Activated T-helper 17 cell treated with anti-CD3 and anti-CD28 coated beads, Interleukin-2, amount 50 U/mL, for 72 hours (primary cell): Measurements from ENCODE around the gene NEK7. TPM values are rescaled to one million over a fixed set of nuclear protein-coding genes. Genes with fewer than 3 reads are reported as not detected.
"Not testable (repeated sequence)": the region's sequence is repeated elsewhere in the genome, so short reads cannot be mapped to it uniquely, and the experiment has no call there.

Experiments used
- ATAC-seq: fragments of 150-1000 bp; cut with Tn5 transposase; replicated peaks from 2 replicates; pipeline ENCODE4 v1.10.0; 2021; ENCODE audit warnings: mild to moderate bottlenecking, moderate library complexity
- H3K27ac Mint-ChIP-seq: one replicate; pipeline ENCODE4 v1.8.0; 2022; ENCODE audit warnings: mixed read lengths
- H3K27me3 Mint-ChIP-seq: one replicate; pipeline ENCODE4 v1.8.0; 2022; ENCODE audit warnings: mixed read lengths
- H3K36me3 Mint-ChIP-seq: one replicate; pipeline ENCODE4 v1.8.0; 2022; ENCODE audit warnings: low read depth, mild to moderate bottlenecking, mixed read lengths
- H3K4me1 Mint-ChIP-seq: one replicate; pipeline ENCODE4 v1.8.0; 2022; ENCODE audit warnings: mixed read lengths
- H3K4me3 Mint-ChIP-seq: one replicate; pipeline ENCODE4 v1.8.0; 2022; ENCODE audit warnings: mild to moderate bottlenecking, mixed read lengths
- H3K9me3 Mint-ChIP-seq: one replicate; pipeline ENCODE4 v1.8.0; 2022; ENCODE audit warnings: mixed read lengths
- total RNA-seq, 2 donors: library from RNA; stranded (reverse); gene quantifications; one replicate each; pipeline ENCODE4 v1.2.3, GENCODE V29; 2022

Gene NEK7
- total RNA-seq, 2 donors from 2014 or later = 64.3 to 76.9 TPM

DNA sequence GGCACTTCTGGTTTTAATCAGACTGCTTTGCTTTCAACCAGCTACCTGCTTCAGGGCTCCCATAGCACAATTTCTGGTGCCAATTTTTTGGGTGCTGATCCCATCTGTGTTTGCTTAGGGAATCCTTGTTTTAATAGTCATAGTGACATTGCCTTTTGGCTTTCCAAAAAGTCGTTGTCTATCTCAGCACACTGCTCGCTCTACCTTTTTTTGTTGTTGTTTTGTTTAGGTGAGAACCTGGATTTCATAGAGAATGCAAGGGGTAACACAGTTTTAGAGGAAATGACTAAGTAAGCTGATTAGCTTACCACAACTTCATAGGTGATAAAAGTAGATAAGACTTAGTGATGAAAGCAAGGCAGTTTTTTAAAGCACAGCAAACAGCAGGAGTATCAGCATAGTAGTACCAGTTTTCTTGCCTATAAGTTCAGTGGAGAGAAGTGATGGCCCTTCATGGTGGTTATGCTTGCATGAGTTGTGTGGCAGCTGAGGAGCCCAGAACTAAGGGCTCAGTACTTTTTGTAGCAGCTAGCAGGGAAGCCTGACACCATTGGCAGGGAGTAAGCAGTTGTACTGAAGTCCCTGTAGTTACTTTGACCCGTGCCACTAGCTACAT, 31.3 kb downstream of the NEK7 start:
- H3K9me3 Mint-ChIP-seq = no peaks in the 10 kb centered on the region
- peak overlapping the region; percentile 68 for H3K4me3 Mint-ChIP-seq
- H3K27me3 Mint-ChIP-seq = no peaks in the 10 kb centered on the region
- H3K27ac Mint-ChIP-seq = peak overlapping the region; percentile 9
- H3K36me3 Mint-ChIP-seq = no peaks in the 10 kb centered on the region
- peaks cover 37% of the 10 kb centered on the region for H3K4me1 Mint-ChIP-seq
- ATAC-seq = peak; percentile 83

GRCh38 chr1:198191117-198191516, 34.3 kb downstream of the NEK7 start:
- Mint-ChIP-seq H3K27ac (peak overlapping the region; percentile 60), H3K4me3 (peak overlapping the region; percentile 68), H3K4me1 (peaks cover 47% of the 10 kb centered on the region), H3K9me3 (no peaks in the 10 kb centered on the region), H3K36me3 (no peaks in the 10 kb centered on the region), H3K27me3 (no peaks in the 10 kb centered on the region)
- no peak for ATAC-seq

GRCh38 chr1:198193871-198194270, 37.1 kb downstream of the NEK7 start:
- H3K27me3 Mint-ChIP-seq, H3K36me3 Mint-ChIP-seq, H3K9me3 Mint-ChIP-seq, ATAC-seq: not testable (repeated sequence)
- H3K27ac Mint-ChIP-seq = peak overlapping the region; percentile 12
- H3K4me1 Mint-ChIP-seq = peaks cover 52% of the 10 kb centered on the region
- H3K4me3 Mint-ChIP-seq = peak overlapping the region; percentile 68

DNA sequence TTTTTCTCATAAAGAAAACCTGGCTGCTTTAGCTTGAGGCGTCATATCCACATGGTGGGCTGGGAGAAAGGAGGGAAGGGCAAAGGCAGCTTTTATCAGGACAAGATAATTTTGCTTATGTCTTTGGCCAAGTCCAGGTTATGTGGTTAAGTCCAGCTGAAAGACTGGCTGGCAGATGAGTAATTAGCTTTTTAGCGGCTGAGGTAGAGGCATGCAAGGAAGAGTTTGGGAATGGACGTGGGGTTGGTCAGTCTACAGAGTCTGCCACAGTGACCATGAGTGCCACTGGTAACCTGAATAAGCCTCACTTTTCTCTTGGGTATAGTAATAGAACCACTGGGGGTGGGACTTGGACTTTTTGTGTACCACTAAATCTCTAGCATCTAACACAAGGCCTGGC, 39.8 kb downstream of the NEK7 start:
- no peaks in the 10 kb centered on the region for H3K9me3 Mint-ChIP-seq
- no peak overlapping the region for H3K4me3 Mint-ChIP-seq
- H3K4me1 Mint-ChIP-seq = peaks cover 52% of the 10 kb centered on the region
- H3K27ac Mint-ChIP-seq = no peak overlapping the region
- no peak for ATAC-seq
- no peaks in the 10 kb centered on the region for H3K27me3 Mint-ChIP-seq
- H3K36me3 Mint-ChIP-seq = no peaks in the 10 kb centered on the region

DNA sequence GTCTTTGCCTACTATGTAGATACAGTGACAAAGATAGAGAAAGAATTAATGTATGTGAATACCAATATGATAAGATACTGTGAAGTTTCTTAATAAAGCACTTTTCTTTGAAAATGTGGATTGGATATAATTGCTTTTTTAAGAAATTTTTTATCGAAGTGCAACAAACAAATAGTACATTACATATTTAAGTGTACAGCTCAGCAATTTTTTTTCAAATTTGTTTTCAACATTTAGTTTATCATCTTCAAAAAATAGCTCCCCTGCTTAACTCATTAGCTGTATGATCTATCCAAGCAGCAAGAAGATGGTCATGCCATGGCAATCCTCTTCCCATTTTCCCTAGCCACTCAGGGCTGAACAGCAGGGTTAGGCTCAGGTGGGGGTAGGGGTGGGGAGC, 40.5 kb downstream of the NEK7 start:
- Mint-ChIP-seq H3K27me3 (no peaks in the 10 kb centered on the region), H3K27ac (no peak overlapping the region), H3K4me1 (peaks cover 51% of the 10 kb centered on the region), H3K4me3 (no peak overlapping the region), H3K9me3 (no peaks in the 10 kb centered on the region), H3K36me3 (peaks cover 2% of the 10 kb centered on the region)
- no peak for ATAC-seq

GRCh38 chr1:198199105-198199504, 42.3 kb downstream of the NEK7 start:
- H3K9me3 Mint-ChIP-seq = no peaks in the 10 kb centered on the region

DNA sequence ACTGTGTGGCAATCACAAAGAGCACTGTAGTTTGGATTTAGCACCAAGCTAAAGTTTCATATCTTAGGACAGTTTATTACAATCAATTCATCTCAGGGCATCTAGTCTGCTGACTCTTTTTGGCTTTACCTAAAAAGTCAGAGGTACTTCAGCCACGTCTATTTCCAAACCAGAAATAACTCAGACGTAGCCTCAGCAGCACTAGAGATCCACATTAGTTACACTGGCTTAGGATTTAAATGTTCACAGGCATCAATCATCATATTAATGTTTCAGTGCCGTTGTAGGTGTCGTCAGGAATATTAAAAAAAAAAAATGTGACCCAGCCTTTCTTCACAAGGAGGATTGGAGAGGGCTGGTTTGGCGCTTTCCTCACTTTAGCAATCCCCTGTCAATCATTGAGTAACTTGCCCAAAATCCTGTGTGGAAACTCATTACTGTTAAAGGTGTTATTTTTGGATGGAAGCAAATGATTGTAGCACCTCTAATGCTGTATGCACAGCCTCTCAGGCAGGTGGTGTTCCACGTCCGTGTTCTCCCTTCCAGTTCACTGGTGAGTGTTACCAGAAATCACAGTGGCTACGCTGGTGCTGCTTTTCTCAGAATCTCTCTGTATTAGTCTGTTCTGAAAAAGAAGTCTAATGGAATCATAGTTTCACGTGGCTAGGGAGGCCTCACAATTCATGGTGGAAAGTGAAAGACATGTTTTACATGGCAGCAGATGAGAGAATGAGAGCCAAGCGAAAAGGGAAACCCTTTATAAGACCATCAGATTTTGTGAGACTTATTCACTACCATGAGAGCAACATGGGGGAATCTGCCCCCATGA, 45.4 kb downstream of the NEK7 start:
- Mint-ChIP-seq H3K4me3 (peak overlapping the region; percentile 80), H3K27ac (peak overlapping the region; percentile 87), H3K9me3 (no peaks in the 10 kb centered on the region), H3K27me3 (no peaks in the 10 kb centered on the region), H3K36me3 (peaks cover 14% of the 10 kb centered on the region), H3K4me1 (peaks cover 46% of the 10 kb centered on the region)
- peak; percentile 96 for ATAC-seq

More at GRCh38 chr1:198199105-198199504, 42.3 kb downstream of the NEK7 start:
- Mint-ChIP-seq H3K4me3 (peak overlapping the region; percentile 0), H3K27me3 (no peaks in the 10 kb centered on the region), H3K36me3 (peaks cover 14% of the 10 kb centered on the region), H3K4me1 (peaks cover 52% of the 10 kb centered on the region), H3K27ac (no peak overlapping the region)
- ATAC-seq = peak; percentile 10

DNA sequence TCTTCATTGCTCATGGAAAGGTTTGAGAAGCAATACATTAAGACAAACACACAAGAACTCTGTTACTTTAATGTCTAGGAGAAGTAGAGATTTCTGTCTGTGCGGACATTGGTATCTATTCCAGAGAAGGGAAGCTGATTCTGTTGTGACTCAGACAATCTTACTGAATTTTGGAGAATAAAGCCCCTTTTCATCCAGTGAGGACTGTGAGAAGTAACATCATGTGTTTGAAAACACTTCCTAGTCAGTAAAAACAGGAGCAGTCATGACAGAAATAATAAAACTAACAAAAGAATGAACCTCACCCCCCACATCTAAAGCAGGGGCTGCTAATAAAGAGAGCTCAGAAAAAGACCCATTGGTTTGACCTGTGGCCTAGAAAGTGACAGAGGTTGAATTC, 46.6 kb downstream of the NEK7 start:
- peak overlapping the region; percentile 87 for H3K27ac Mint-ChIP-seq
- peaks cover 14% of the 10 kb centered on the region for H3K36me3 Mint-ChIP-seq
- no peaks in the 10 kb centered on the region for H3K27me3 Mint-ChIP-seq
- peaks cover 46% of the 10 kb centered on the region for H3K4me1 Mint-ChIP-seq
- ATAC-seq = no peak
- H3K9me3 Mint-ChIP-seq = no peaks in the 10 kb centered on the region
- H3K4me3 Mint-ChIP-seq = peak overlapping the region; percentile 80

DNA sequence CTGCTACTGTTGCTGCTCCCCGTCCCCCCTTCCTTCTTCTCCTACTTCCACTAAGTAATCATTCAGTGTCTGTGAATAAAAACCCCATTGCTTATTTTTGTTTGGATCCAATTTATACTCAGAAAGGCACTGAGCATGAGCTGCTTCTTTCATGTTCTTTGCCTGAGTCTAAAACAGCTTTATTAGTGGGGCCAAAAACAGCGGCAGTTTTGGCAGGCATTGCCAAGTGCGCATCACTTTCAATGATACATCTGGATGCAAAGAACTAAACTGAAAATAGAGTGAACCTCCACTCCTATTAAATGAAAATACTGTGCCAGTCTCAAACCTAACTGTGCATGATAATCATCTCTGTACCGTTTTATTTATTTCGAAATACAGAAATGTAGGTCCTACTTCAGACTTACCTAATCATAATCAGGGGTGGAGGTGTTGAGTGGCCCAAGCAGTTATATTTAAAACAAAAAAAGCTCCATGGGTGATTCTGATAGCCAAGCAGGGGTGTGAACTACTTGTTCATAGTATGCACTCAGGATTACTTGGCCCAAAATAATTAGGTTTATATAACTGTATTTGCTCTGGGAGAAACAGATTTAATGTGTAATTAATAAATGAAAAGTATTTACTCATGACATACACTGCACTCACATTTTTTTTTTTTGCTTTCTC, 48.4 kb downstream of the NEK7 start:
- Mint-ChIP-seq H3K4me3 (peak overlapping the region; percentile 36), H3K27ac (peak overlapping the region; percentile 56), H3K4me1 (peaks cover 41% of the 10 kb centered on the region), H3K27me3 (no peaks in the 10 kb centered on the region), H3K9me3 (no peaks in the 10 kb centered on the region), H3K36me3 (peaks cover 14% of the 10 kb centered on the region)
- ATAC-seq = no peak

DNA sequence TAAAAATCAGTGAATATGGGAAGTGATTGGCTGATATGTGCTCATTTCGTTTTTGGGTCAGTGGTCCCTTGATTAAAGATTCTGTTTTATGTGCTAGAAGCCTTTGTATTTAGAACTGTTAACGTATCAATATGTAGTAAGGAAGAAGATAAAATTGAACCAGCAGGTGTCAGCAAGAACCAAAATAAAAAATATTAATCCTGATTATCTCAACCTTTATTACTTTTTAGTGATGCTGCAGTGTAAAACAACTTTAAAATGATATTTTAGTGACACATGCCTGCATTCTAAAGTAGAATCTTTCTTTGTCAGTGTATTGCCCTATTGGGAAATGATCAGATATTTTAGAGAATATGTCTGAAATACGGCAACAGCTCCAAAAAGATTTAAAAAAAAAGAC, 49.5 kb downstream of the NEK7 start:
- Mint-ChIP-seq H3K4me3 (no peak overlapping the region), H3K4me1 (peaks cover 34% of the 10 kb centered on the region), H3K27ac (no peak overlapping the region), H3K9me3 (no peaks in the 10 kb centered on the region), H3K27me3 (no peaks in the 10 kb centered on the region), H3K36me3 (peaks cover 16% of the 10 kb centered on the region)
- no peak for ATAC-seq

- H3K27ac Mint-ChIP-seq = no peak overlapping the region
- no peaks in the 10 kb centered on the region for H3K27me3 Mint-ChIP-seq
- peaks cover 17% of the 10 kb centered on the region for H3K36me3 Mint-ChIP-seq
- peaks cover 16% of the 10 kb centered on the region for H3K4me1 Mint-ChIP-seq
- no peak overlapping the region for H3K4me3 Mint-ChIP-seq
- H3K9me3 Mint-ChIP-seq = peaks cover 5% of the 10 kb centered on the region
- ATAC-seq = no peak
These were observed 54.9 kb downstream of the NEK7 start for GRCh38 chr1:198211696-198212095.

- H3K9me3 Mint-ChIP-seq = peaks cover 5% of the 10 kb centered on the region
- peak overlapping the region; percentile 49 for H3K27ac Mint-ChIP-seq
- peaks cover 16% of the 10 kb centered on the region for H3K4me1 Mint-ChIP-seq
- no peak for ATAC-seq
- no peaks in the 10 kb centered on the region for H3K27me3 Mint-ChIP-seq
- H3K36me3 Mint-ChIP-seq = peaks cover 17% of the 10 kb centered on the region
- H3K4me3 Mint-ChIP-seq = no peak overlapping the region
These were observed 55.3 kb downstream of the NEK7 start for GRCh38 chr1:198212126-198212525.

- peaks cover 16% of the 10 kb centered on the region for H3K4me1 Mint-ChIP-seq
These were observed 55.9 kb downstream of the NEK7 start for GRCh38 chr1:198212675-198213074.

GRCh38 chr1:198214924-198215323, 58.1 kb downstream of the NEK7 start:
- H3K4me3 Mint-ChIP-seq = no peak overlapping the region
- H3K4me1 Mint-ChIP-seq = peaks cover 18% of the 10 kb centered on the region
- no peaks in the 10 kb centered on the region for H3K27me3 Mint-ChIP-seq
- ATAC-seq = no peak
- H3K27ac Mint-ChIP-seq = no peak overlapping the region
- peaks cover 5% of the 10 kb centered on the region for H3K9me3 Mint-ChIP-seq
- H3K36me3 Mint-ChIP-seq = peaks cover 17% of the 10 kb centered on the region

More at GRCh38 chr1:198212675-198213074, 55.9 kb downstream of the NEK7 start:
- Mint-ChIP-seq H3K9me3 (peaks cover 5% of the 10 kb centered on the region), H3K27ac (peak overlapping the region; percentile 49), H3K27me3 (no peaks in the 10 kb centered on the region), H3K36me3 (peaks cover 17% of the 10 kb centered on the region), H3K4me3 (peak overlapping the region; percentile 2)
- ATAC-seq = peak; percentile 82
